HEK293 (cell line): ENCODE measurements around the gene INA.

ENCODE experiments used
- CTCF ChIA-PET: fragments of 350-600 bp; formaldehyde crosslinking; extraction: SDS; loops from one replicate; lab custom pipeline; 2021; ENCODE audit warnings: antibody characterized with exemption; lab: Yijun Ruan, JAX
- POLR2A ChIA-PET: fragments of 300-600 bp; formaldehyde crosslinking; extraction: SDS; loops from one replicate; lab custom pipeline; 2020; ENCODE audit warnings: antibody characterized with exemption, inconsistent platforms; lab: Yijun Ruan, JAX
- H3K27ac ChIP-seq: fragments of 200-500 bp; sonication (Bioruptor generic); 2 replicates; pipeline ENCODE4 v1.5.1; 2014; ENCODE audit warnings: low read depth, low read length, control low read depth, inconsistent platforms; ENCODE audit errors: extremely low read depth
- H3K36me3 ChIP-seq, 2 experiments: fragments of 200-500 bp in 1 of 2; sonication (Bioruptor generic) in 1 of 2; 1 replicate in 1 of 2; 2 replicates in 1 of 2; pipeline ENCODE4 v1.5.1; 2014 to 2017; ENCODE audit warnings: inconsistent platforms in 2 of 2, low read length in 2 of 2; ENCODE audit not compliant: control insufficient read depth in 2 of 2, insufficient read depth in 1 of 2
- H3K4me1 ChIP-seq: fragments of 200-500 bp; sonication (Bioruptor generic); 2 replicates; pipeline ENCODE4 v1.5.1; 2014; ENCODE audit warnings: mild to moderate bottlenecking, low read length, inconsistent platforms; ENCODE audit not compliant: control insufficient read depth, insufficient read depth
- H3K4me3 ChIP-seq: 2 replicates; pipeline ENCODE4 v1.5.1; 2011; ENCODE audit warnings: low read depth, mild to moderate bottlenecking, control low read depth, low read length, moderate library complexity
- H3K9me3 ChIP-seq: fragments of 200-500 bp; sonication (Bioruptor generic); 2 replicates; pipeline ENCODE4 v1.5.1; 2014; ENCODE audit warnings: low read depth, low read length, inconsistent platforms; ENCODE audit not compliant: control insufficient read depth, insufficient read depth
- BCL11A ChIP-seq: fragments of 450-650 bp; formaldehyde crosslinking; IDR thresholded peaks from 2 replicates; pipeline ENCODE4 v1.5.1; 2016; ENCODE audit warnings: low read depth, missing biosample characterization, missing genetic modification characterization
- KLF1 ChIP-seq: fragments of 450-650 bp; formaldehyde crosslinking; IDR thresholded peaks from 2 replicates; pipeline ENCODE4 v1.5.1; 2016; ENCODE audit warnings: missing biosample characterization, missing genetic modification characterization
- KLF9 ChIP-seq: fragments of 450-650 bp; formaldehyde crosslinking; IDR thresholded peaks from 2 replicates; pipeline ENCODE4 v1.5.1; 2016; ENCODE audit warnings: missing biosample characterization, missing genetic modification characterization, low read depth
- SALL2 ChIP-seq: fragments of 450-650 bp; formaldehyde crosslinking; IDR thresholded peaks from 2 replicates; pipeline ENCODE4 v1.5.0; 2017; ENCODE audit warnings: missing biosample characterization, mild to moderate bottlenecking, missing genetic modification characterization, borderline replicate concordance
- TCF7L2 ChIP-seq: IDR thresholded peaks from 2 replicates; pipeline ENCODE4 v1.6.1; 2011; ENCODE audit warnings: low read depth, mild to moderate bottlenecking, inconsistent platforms, low read length, moderate library complexity, borderline replicate concordance
- ZFP3 ChIP-seq: fragments of 450-650 bp; formaldehyde crosslinking; IDR thresholded peaks from 2 replicates; pipeline ENCODE4 v1.5.1; 2016; ENCODE audit warnings: low read depth, missing biosample characterization, missing genetic modification characterization
- ZNF202 ChIP-seq: fragments of 450-650 bp; formaldehyde crosslinking; IDR thresholded peaks from 2 replicates; pipeline ENCODE4 v1.5.1; 2016; ENCODE audit warnings: missing biosample characterization, missing genetic modification characterization, borderline replicate concordance
- ZNF335 ChIP-seq: fragments of 450-650 bp; formaldehyde crosslinking; conservative IDR thresholded peaks from 2 replicates; pipeline ENCODE4 v1.5.1; 2016; ENCODE audit warnings: missing biosample characterization, missing genetic modification characterization
- ZNF391 ChIP-seq: fragments of 450-650 bp; formaldehyde crosslinking; IDR thresholded peaks from 2 replicates; pipeline ENCODE4 v1.5.1; 2016; ENCODE audit warnings: low read depth, missing biosample characterization, missing genetic modification characterization, borderline replicate concordance
- ZNF433 ChIP-seq: fragments of 450-650 bp; formaldehyde crosslinking; IDR thresholded peaks from 2 replicates; pipeline ENCODE4 v1.5.1; 2016; ENCODE audit warnings: missing biosample characterization, missing genetic modification characterization, low read depth
- ZNF529 ChIP-seq: fragments of 450-650 bp; formaldehyde crosslinking; IDR thresholded peaks from 2 replicates; pipeline ENCODE4 v1.5.1; 2017; ENCODE audit warnings: missing genetic modification characterization, missing biosample characterization; ENCODE audit not compliant: insufficient replicate concordance
- TF ChIP-seq, protein P1 (sequence below): fragments of 450-650 bp; formaldehyde crosslinking; IDR thresholded peaks from 2 replicates; pipeline ENCODE4 v1.5.1; 2017; ENCODE audit warnings: missing biosample characterization, mild to moderate bottlenecking, missing genetic modification characterization, moderate library complexity
- TF ChIP-seq, protein P2 (sequence below): fragments of 450-650 bp; formaldehyde crosslinking; IDR thresholded peaks from 2 replicates; pipeline ENCODE4 v1.5.1; 2017; ENCODE audit warnings: missing biosample characterization, missing genetic modification characterization
- TF ChIP-seq, protein P3 (sequence below): fragments of 450-650 bp; formaldehyde crosslinking; optimal IDR thresholded peaks from 2 replicates; pipeline ENCODE3; 2016; ENCODE audit warnings: missing biosample characterization, mild to moderate bottlenecking, missing genetic modification characterization
- TF ChIP-seq, protein P4 (sequence below): fragments of 450-650 bp; formaldehyde crosslinking; IDR thresholded peaks from 2 replicates; pipeline ENCODE4 v1.5.1; 2016; ENCODE audit warnings: missing biosample characterization, missing genetic modification characterization
- TF ChIP-seq, protein P5 (sequence below): fragments of 450-650 bp; formaldehyde crosslinking; IDR thresholded peaks from 2 replicates; pipeline ENCODE4 v1.5.1; 2016; ENCODE audit warnings: missing biosample characterization, missing genetic modification characterization
- TF ChIP-seq, protein P6 (sequence below): fragments of 450-650 bp; formaldehyde crosslinking; conservative IDR thresholded peaks from 2 replicates; pipeline ENCODE4 v1.5.1; 2016; ENCODE audit warnings: low read depth, missing biosample characterization, missing genetic modification characterization

Gene INA

DNA sequence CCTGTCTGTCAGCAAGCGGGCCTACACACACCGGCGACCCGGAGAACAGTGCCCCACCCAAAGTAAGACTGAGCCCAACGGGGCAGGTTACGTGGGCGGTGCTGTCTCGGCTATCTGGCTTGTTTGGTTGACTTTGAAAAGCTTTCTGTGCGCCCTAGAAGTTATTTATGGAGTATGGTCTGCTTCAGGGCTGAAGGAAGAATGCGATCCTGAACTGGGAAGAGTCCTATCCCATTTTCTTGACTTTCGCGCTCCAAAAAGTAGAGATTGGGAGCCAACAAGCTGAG is 1.5 kb downstream of the INA start:
- ChIA-PET CTCF (interaction anchor here (0.7 kb wide), 1 partner anchor 16 kb away, joined by 3 read pairs; no protein-coding TSS in a partner anchor), POLR2A (interaction anchor here (0.6 kb wide), 1 partner anchor 219 kb away, joined by 3 read pairs; no protein-coding TSS in a partner anchor)
- Histone ChIP-seq H3K36me3 (no peaks in the 10 kb centered on the region), H3K4me3 (no peak overlapping the region), H3K27ac (no peak overlapping the region), H3K4me1 (peaks cover 10% of the 10 kb centered on the region), H3K9me3 (no peaks in the 10 kb centered on the region)
- TF ChIP-seq, protein P1, sequence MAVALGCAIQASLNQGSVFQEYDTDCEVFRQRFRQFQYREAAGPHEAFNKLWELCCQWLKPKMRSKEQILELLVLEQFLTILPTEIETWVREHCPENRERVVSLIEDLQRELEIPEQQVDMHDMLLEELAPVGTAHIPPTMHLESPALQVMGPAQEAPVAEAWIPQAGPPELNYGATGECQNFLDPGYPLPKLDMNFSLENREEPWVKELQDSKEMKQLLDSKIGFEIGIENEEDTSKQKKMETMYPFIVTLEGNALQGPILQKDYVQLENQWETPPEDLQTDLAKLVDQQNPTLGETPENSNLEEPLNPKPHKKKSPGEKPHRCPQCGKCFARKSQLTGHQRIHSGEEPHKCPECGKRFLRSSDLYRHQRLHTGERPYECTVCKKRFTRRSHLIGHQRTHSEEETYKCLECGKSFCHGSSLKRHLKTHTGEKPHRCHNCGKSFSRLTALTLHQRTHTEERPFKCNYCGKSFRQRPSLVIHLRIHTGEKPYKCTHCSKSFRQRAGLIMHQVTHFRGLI (tag by site-specific recombination) = peak; percentile 52; the same call in 1 of the 2 replicates
- TF ChIP-seq, protein P2, sequence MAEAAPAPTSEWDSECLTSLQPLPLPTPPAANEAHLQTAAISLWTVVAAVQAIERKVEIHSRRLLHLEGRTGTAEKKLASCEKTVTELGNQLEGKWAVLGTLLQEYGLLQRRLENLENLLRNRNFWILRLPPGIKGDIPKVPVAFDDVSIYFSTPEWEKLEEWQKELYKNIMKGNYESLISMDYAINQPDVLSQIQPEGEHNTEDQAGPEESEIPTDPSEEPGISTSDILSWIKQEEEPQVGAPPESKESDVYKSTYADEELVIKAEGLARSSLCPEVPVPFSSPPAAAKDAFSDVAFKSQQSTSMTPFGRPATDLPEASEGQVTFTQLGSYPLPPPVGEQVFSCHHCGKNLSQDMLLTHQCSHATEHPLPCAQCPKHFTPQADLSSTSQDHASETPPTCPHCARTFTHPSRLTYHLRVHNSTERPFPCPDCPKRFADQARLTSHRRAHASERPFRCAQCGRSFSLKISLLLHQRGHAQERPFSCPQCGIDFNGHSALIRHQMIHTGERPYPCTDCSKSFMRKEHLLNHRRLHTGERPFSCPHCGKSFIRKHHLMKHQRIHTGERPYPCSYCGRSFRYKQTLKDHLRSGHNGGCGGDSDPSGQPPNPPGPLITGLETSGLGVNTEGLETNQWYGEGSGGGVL (tag by site-specific recombination) = no peak
- TF ChIP-seq, protein P3, sequence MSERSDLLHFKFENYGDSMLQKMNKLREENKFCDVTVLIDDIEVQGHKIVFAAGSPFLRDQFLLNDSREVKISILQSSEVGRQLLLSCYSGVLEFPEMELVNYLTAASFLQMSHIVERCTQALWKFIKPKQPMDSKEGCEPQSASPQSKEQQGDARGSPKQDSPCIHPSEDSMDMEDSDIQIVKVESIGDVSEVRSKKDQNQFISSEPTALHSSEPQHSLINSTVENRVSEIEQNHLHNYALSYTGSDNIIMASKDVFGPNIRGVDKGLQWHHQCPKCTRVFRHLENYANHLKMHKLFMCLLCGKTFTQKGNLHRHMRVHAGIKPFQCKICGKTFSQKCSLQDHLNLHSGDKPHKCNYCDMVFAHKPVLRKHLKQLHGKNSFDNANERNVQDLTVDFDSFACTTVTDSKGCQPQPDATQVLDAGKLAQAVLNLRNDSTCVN (tag by site-specific recombination) = no peak

DNA sequence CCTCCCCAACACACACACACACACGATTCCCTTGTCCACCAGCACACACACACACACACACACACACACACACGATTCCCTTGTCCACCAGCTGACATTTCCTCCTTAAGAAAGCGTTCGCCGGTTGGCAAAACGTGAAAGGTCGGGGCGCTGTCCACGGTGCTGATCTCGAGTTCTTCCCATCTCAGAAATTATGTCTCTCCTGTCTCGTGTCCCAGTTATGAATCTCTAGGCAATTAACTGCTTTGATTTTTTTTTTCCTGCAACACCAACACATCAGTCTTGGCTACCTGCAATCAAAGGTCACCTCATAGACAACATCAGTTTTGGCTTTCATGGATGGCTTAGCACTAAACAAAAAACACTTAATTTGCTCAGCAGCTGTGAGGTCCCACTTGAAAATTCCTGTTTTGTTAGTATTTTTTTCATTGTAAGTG is 1.9 kb downstream of the INA start:
- no peak overlapping the region for H3K4me3 ChIP-seq
- peaks cover 10% of the 10 kb centered on the region for H3K4me1 ChIP-seq
- ChIA-PET CTCF (interaction anchor here (0.7 to 1.3 kb wide), 2 partner anchors 17 to 36 kb away, joined by 3 read pairs; no protein-coding TSS in a partner anchor), POLR2A (interaction anchor here (0.6 kb wide), 1 partner anchor 219 kb away, joined by 3 read pairs; no protein-coding TSS in a partner anchor)
- H3K9me3 ChIP-seq = no peaks in the 10 kb centered on the region
- no peaks in the 10 kb centered on the region for H3K36me3 ChIP-seq
- H3K27ac ChIP-seq = no peak overlapping the region
- TF ChIP-seq SALL2 (tag by site-specific recombination) = no peak
- no peak; the same call in 1 of the 2 replicates for TF ChIP-seq KLF9 (tag by site-specific recombination)
- no peak for TF ChIP-seq ZNF433 (tag by site-specific recombination)
- TF ChIP-seq, protein P4, sequence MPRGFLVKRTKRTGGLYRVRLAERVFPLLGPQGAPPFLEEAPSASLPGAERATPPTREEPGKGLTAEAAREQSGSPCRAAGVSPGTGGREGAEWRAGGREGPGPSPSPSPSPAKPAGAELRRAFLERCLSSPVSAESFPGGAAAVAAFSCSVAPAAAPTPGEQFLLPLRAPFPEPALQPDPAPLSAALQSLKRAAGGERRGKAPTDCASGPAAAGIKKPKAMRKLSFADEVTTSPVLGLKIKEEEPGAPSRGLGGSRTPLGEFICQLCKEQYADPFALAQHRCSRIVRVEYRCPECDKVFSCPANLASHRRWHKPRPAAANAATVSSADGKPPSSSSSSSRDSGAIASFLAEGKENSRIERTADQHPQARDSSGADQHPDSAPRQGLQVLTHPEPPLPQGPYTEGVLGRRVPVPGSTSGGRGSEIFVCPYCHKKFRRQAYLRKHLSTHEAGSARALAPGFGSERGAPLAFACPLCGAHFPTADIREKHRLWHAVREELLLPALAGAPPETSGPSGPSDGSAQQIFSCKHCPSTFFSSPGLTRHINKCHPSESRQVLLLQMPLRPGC = no peak
- no peak for TF ChIP-seq ZNF529 (tag by site-specific recombination)
- TF ChIP-seq, protein P2 (tag by site-specific recombination) = no peak
- TF ChIP-seq TCF7L2 = no peak
- peak; percentile 66; the same call in 1 of the 2 replicates for TF ChIP-seq BCL11A (tag by site-specific recombination)
- TF ChIP-seq ZNF202 (tag by site-specific recombination) = peak; percentile 63; the same call in 1 of the 2 replicates
- TF ChIP-seq KLF1 (tag by site-specific recombination) = no peak
- TF ChIP-seq ZFP3 (tag by site-specific recombination) = no peak
- TF ChIP-seq, protein P5, sequence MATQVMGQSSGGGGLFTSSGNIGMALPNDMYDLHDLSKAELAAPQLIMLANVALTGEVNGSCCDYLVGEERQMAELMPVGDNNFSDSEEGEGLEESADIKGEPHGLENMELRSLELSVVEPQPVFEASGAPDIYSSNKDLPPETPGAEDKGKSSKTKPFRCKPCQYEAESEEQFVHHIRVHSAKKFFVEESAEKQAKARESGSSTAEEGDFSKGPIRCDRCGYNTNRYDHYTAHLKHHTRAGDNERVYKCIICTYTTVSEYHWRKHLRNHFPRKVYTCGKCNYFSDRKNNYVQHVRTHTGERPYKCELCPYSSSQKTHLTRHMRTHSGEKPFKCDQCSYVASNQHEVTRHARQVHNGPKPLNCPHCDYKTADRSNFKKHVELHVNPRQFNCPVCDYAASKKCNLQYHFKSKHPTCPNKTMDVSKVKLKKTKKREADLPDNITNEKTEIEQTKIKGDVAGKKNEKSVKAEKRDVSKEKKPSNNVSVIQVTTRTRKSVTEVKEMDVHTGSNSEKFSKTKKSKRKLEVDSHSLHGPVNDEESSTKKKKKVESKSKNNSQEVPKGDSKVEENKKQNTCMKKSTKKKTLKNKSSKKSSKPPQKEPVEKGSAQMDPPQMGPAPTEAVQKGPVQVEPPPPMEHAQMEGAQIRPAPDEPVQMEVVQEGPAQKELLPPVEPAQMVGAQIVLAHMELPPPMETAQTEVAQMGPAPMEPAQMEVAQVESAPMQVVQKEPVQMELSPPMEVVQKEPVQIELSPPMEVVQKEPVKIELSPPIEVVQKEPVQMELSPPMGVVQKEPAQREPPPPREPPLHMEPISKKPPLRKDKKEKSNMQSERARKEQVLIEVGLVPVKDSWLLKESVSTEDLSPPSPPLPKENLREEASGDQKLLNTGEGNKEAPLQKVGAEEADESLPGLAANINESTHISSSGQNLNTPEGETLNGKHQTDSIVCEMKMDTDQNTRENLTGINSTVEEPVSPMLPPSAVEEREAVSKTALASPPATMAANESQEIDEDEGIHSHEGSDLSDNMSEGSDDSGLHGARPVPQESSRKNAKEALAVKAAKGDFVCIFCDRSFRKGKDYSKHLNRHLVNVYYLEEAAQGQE = peak; percentile 99
- TF ChIP-seq, protein P6, sequence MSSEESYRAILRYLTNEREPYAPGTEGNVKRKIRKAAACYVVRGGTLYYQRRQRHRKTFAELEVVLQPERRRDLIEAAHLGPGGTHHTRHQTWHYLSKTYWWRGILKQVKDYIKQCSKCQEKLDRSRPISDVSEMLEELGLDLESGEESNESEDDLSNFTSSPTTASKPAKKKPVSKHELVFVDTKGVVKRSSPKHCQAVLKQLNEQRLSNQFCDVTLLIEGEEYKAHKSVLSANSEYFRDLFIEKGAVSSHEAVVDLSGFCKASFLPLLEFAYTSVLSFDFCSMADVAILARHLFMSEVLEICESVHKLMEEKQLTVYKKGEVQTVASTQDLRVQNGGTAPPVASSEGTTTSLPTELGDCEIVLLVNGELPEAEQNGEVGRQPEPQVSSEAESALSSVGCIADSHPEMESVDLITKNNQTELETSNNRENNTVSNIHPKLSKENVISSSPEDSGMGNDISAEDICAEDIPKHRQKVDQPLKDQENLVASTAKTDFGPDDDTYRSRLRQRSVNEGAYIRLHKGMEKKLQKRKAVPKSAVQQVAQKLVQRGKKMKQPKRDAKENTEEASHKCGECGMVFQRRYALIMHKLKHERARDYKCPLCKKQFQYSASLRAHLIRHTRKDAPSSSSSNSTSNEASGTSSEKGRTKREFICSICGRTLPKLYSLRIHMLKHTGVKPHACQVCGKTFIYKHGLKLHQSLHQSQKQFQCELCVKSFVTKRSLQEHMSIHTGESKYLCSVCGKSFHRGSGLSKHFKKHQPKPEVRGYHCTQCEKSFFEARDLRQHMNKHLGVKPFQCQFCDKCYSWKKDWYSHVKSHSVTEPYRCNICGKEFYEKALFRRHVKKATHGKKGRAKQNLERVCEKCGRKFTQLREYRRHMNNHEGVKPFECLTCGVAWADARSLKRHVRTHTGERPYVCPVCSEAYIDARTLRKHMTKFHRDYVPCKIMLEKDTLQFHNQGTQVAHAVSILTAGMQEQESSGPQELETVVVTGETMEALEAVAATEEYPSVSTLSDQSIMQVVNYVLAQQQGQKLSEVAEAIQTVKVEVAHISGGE (tag by site-specific recombination) = no peak
- peak; percentile 62; the same call in 1 of the 2 replicates for TF ChIP-seq ZNF391
- TF ChIP-seq ZNF335 = no peak
